ENCODE results near the gene COTL1.

DNA sequence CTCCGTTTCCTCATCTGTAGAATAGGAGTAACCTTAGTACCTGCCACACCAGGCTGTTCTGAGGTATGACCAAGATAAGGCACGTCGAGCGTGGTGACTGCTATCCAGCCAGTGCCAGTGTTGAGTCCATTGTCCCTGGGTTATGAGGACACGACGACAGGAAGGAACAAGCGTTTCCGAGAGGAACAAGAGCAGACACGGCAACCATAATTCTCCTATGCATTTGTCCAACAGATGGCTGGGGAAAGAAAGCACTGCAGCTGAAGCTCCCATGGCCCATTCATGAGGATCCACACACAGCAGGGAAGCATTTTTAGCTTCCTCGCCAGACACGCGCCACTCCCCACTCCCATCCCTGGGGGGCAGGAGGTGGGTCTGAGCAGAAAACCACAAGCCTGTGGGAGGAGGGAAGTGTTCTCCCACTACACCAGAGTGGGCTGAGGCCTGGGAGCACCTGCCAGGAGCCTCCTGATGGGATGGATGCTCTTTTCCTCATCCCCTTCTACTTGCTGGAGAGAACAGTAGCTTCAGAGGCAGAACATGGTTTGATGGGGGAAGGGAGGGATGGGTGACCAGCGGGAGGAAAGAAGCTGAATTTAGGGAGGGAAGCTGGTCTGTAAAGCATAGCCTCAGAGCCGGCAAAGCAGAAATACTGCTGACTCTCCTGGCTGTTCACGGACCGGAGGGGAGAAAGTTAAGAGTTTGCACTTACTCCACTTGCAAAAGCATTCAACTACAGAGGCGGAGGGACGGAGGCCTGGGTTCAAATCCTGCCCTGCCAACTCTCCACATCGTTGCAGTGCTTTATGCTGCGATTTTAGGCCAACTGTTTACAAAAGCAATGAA lies 2.7 kb downstream of the COTL1 start:
- TF ChIP-seq ZNF565 (CRISPR knock-in tag; conservative IDR thresholded peaks at IDR 0.05; ENCODE audit: low read depth) (no peak), PPARA (CRISPR knock-in tag; IDR thresholded peaks at IDR 0.05; ENCODE audit: borderline replicate concordance) (no peak), ZFP30 (CRISPR knock-in tag; IDR thresholded peaks at IDR 0.05) (no peak), SNAI2 (CRISPR knock-in tag; IDR thresholded peaks at IDR 0.05) (no peak), BACH2 (CRISPR knock-in tag; IDR thresholded peaks at IDR 0.05; ENCODE audit: borderline replicate concordance) (no peak), ZFP3 (CRISPR knock-in tag; IDR thresholded peaks at IDR 0.05) (no peak), TOX (CRISPR knock-in tag; IDR thresholded peaks at IDR 0.05; ENCODE audit: borderline replicate concordance) (no peak), CSDC2 (CRISPR knock-in tag; IDR thresholded peaks at IDR 0.05) (no peak), ISL1 (CRISPR knock-in tag; IDR thresholded peaks at IDR 0.05) (no peak)
- TF ChIP-seq, protein P1, sequence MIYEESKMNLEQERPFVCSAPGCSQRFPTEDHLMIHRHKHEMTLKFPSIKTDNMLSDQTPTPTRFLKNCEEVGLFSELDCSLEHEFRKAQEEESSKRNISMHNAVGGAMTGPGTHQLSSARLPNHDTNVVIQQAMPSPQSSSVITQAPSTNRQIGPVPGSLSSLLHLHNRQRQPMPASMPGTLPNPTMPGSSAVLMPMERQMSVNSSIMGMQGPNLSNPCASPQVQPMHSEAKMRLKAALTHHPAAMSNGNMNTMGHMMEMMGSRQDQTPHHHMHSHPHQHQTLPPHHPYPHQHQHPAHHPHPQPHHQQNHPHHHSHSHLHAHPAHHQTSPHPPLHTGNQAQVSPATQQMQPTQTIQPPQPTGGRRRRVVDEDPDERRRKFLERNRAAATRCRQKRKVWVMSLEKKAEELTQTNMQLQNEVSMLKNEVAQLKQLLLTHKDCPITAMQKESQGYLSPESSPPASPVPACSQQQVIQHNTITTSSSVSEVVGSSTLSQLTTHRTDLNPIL (CRISPR knock-in tag; IDR thresholded peaks at IDR 0.05; ENCODE audit: low read depth) = no peak
- TF ChIP-seq, protein P2, sequence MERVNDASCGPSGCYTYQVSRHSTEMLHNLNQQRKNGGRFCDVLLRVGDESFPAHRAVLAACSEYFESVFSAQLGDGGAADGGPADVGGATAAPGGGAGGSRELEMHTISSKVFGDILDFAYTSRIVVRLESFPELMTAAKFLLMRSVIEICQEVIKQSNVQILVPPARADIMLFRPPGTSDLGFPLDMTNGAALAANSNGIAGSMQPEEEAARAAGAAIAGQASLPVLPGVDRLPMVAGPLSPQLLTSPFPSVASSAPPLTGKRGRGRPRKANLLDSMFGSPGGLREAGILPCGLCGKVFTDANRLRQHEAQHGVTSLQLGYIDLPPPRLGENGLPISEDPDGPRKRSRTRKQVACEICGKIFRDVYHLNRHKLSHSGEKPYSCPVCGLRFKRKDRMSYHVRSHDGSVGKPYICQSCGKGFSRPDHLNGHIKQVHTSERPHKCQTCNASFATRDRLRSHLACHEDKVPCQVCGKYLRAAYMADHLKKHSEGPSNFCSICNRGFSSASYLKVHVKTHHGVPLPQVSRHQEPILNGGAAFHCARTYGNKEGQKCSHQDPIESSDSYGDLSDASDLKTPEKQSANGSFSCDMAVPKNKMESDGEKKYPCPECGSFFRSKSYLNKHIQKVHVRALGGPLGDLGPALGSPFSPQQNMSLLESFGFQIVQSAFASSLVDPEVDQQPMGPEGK (CRISPR knock-in tag; IDR thresholded peaks at IDR 0.05; ENCODE audit: borderline replicate concordance) = no peak

Data from SK-N-SH treated with all-trans-retinoic acid at 6 μM for 48 hours (cell line).